GM19099 (cell line): ENCODE data around the gene WFIKKN1.

Experiments
- POLR2A ChIP-seq: IDR thresholded peaks from 3 replicates; pipeline ENCODE4 v1.6.1; 2011; ENCODE audit warnings: low read depth; ENCODE audit not compliant: insufficient read length; ENCODE audit errors: extremely low read depth

WFIKKN1 gene

GRCh38 chr16:648071-648780 is 17.4 kb downstream of the WFIKKN1 start:
- no peak for TF ChIP-seq POLR2A

- peak; percentile 60 for TF ChIP-seq POLR2A
These were observed 18.2 kb downstream of the WFIKKN1 start, which contains the start of gene WDR90 for GRCh38 chr16:648781-649589. Gene WDR90 (plus strand): TSS chr16:649365. CDS start chr16:649417, 52 bp downstream.

- TF ChIP-seq POLR2A: no peak
These were observed 18.8 kb downstream of the WFIKKN1 start for GRCh38 chr16:649631-650030.

GRCh38 chr16:651844-652243 is 21.1 kb downstream of the WFIKKN1 start:
- no peak for TF ChIP-seq POLR2A

GRCh38 chr16:652454-653305 is 21.9 kb downstream of the WFIKKN1 start:
- TF ChIP-seq POLR2A: no peak

GRCh38 chr16:654034-654433 is 23.2 kb downstream of the WFIKKN1 start:
- no peak for TF ChIP-seq POLR2A

- no peak for TF ChIP-seq POLR2A
These were observed 26.7 kb downstream of the WFIKKN1 start for GRCh38 chr16:657487-657886.

GRCh38 chr16:658679-659571 is 28.1 kb downstream of the WFIKKN1 start:
- no peak for TF ChIP-seq POLR2A

- no peak for TF ChIP-seq POLR2A
These were observed 28.8 kb downstream of the WFIKKN1 start for GRCh38 chr16:659618-660017.

GRCh38 chr16:660132-660458 is 29.3 kb downstream of the WFIKKN1 start:
- TF ChIP-seq POLR2A: no peak

- no peak for TF ChIP-seq POLR2A
These were observed 29.8 kb downstream of the WFIKKN1 start for GRCh38 chr16:660459-661183.

- no peak for TF ChIP-seq POLR2A
These were observed 30.5 kb downstream of the WFIKKN1 start for GRCh38 chr16:661184-661821.

GRCh38 chr16:662095-662494 is 31.3 kb downstream of the WFIKKN1 start:
- no peak for TF ChIP-seq POLR2A
